8988T (cell line): Measurements from ENCODE around the gene ZNF335.
A peak's percentile ranks its signal among the peaks of the same experiment; 100 is the strongest.

Experiments
- DNase-seq: peaks from one replicate; pipeline ENCODE4 v3.0.0; 2011

The ZNF335 gene

GRCh38 chr20:45951925-45952834 lies 19.8 kb downstream of the ZNF335 start:
- no peak for DNase-seq

DNA sequence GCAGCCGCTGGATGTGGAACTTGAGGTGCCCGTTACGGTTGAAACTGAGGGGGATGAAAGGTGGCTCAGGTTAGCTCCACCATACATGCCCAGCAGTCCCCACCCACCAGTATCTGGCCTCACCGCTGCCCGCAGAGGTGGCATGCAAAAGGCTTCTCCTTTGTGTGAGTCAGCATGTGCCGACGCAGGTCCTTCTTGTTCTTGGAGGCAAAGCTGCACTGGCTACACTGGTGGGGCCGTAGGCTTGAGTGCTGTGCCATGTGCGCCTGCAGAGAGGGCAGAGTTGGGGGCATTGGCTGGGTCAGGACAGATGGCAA lies 21.7 kb downstream of the ZNF335 start:
- DNase-seq = no peak

DNA sequence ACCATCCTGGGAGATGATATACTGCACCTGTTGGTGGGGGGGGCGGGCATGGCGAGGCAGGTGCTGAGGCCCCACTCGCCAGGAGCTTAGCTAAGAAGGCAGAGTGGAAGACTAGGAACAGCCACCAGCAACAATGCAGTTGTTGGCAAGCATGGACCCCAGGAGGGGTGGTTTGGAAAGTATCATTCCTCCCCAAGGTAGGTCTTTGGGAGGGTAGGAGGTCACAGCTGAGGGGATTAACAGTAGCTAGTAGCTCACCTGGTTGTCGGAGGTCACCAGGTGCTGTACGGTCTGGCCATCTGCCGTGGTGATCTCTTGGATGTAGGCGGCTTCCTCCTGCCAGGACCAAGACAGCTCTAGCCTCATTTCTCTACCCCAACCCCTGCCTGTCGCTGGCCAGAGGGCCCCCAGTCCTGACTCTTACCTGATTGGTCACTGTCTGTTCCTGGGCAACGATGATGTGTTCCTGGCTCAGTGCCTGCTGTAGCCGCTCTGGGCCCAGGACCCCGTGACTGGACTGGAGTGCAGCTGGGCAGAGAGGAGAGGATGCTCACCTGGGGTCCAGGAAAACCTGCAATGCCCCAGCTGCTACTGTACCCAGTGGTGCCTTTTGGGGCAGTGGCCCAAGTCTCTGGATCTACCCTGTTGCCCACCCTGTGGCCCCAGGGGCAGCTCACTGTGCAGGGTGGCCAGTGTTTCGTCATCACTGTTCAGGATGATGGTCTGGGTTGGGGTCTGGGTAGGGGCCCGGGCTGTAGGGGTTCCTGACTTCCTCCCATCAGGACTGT lies 22.3 kb downstream of the ZNF335 start:
- no peak for DNase-seq

- DNase-seq = no peak
These were observed 23.1 kb downstream of the ZNF335 start for GRCh38 chr20:45948742-45949541.

DNA sequence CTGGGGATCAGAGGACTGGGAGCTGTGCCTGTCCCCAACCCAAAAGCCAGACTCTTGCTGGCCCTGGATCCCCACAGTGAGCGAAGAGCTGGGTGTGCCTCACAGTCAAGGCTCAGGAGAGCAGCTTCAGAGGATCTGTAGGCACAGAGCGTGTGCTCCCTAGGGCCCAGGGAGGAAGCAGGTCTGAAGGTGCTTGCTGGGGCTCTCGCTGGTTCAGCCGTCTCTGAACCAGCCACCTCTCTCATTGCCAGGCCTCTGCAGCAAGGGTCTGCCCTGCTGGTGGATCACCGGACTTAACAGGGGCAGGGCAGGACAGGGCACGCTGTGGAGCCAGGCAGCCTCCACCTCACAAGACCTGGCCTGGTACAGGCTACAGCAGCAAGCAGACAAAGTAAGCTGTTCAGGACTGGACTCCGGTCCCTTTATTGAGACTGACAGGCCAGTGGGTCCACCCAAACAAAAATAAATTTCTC lies 23.7 kb downstream of the ZNF335 start:
- DNase-seq = no peak

- no peak for DNase-seq
These were observed 24.7 kb downstream of the ZNF335 start for GRCh38 chr20:45947110-45947866.

GRCh38 chr20:45946149-45946970 lies 25.6 kb downstream of the ZNF335 start:
- DNase-seq = no peak

DNA sequence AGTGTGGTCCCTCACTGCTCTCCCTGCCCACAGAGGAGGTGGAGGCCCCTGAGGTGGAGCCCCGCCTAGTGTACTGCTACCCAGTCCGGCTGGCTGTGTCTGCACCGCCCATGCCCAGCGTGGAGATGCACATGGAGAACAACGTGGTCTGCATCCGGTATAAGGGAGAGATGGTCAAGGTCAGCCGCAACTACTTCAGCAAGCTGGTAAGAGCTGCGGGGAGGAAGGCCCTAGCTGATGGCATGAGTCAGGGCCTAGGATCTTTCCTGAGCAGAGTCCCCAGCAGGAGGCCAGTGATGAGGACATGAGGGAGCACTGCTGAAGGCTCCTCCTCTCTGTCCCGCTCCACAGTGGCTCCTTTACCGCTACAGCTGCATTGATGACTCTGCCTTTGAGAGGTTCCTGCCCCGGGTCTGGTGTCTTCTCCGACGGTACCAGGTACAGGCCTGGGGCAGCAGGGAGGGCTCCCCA lies 26.3 kb downstream of the ZNF335 start:
- DNase-seq = no peak

- no peak for DNase-seq
These were observed 26.9 kb downstream of the ZNF335 start for GRCh38 chr20:45944965-45945677.

- DNase-seq = no peak
These were observed 27.6 kb downstream of the ZNF335 start for GRCh38 chr20:45944151-45944964.

DNA sequence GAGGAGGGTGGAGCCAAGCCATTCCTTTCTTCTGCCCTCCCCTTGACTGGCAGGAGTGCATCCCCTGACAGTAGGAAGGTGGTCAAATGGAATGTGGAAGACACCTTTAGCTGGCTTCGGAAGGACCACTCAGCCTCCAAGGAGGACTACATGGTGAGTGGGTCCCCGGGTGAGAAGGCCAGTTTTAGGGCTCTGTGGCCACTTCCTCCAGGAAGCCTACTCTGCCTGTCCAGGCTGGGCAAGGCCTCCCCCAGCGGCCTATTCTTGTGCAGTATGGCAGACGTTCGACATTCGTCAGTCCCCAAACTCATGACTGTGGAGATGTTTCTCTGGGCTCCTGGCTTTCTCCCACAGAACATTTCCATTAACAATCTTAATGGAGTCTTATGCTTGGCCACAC lies 28.4 kb downstream of the ZNF335 start:
- no peak for DNase-seq

GRCh38 chr20:45940469-45940868 lies 31.5 kb downstream of the ZNF335 start:
- no peak for DNase-seq

DNA sequence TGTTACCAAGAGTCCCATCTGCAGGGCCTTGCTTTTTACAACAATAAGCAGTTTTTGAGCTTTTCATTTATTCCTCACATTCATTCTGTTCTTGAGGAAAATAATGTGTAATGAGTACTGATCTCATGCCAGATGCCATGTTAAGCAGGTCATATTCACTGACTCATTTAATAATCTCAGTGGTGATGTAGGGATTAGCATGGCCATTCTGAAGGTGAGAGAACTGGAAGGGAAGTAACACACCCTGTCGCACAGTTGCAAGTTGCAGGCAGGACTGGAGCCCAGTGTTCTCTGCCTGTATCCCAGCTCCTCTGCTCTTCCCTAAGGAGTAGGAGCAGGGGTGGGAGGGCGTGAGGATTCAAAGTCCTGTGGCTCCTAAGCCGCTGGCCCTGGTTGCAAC lies 31.9 kb downstream of the ZNF335 start:
- DNase-seq = no peak

GRCh38 chr20:45938727-45939438 lies 33.1 kb downstream of the ZNF335 start:
- no peak for DNase-seq

DNA sequence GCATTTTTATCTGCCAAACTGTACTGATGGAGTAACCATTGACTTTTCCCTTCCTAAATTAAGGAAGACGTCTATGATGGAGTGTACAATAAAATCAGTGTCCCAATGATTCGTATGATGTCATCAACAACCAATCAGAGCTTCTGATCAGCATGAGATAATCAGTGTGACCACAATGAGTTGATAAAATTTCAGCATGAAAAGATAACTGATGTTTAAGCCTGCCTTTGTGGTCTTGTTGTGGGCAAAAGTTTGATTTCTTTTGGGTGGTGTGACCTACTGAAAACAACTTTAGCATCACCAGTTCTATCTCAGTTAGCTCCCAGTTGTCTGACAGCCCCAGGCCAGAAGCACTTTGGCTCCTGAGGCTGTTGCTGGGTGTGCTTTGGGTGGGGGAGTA lies 34.2 kb downstream of the ZNF335 start:
- no peak for DNase-seq

DNA sequence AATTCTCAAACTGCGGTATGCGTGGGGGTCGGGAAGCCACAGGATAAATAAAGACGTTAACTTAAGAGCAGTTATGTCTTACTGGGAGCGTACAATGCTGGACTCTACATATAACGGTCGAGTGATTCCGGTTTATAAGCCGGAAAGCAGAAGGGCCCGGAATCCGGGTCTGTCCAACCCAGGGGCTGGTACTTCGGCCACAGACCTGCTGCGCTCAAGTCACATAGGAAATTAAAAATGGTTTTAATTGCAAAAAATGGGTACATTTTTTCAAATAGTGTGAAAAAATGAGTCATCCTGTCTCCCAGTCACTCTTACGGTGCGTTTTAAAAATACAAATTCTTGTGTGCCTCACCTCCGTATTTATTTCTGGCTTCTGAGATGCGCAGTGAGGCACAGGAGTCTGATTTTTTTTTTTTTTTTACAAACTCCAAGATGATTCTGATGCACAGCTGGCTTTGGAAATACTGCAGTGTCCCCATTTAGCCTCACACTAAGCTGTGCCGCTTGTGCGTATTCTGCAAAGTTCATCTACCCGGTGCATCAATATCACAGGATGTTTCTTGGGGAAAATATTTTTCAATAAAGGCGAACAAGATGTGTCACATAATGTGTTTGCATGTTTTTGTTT lies 36.5 kb downstream of the ZNF335 start:
- DNase-seq = no peak

DNA sequence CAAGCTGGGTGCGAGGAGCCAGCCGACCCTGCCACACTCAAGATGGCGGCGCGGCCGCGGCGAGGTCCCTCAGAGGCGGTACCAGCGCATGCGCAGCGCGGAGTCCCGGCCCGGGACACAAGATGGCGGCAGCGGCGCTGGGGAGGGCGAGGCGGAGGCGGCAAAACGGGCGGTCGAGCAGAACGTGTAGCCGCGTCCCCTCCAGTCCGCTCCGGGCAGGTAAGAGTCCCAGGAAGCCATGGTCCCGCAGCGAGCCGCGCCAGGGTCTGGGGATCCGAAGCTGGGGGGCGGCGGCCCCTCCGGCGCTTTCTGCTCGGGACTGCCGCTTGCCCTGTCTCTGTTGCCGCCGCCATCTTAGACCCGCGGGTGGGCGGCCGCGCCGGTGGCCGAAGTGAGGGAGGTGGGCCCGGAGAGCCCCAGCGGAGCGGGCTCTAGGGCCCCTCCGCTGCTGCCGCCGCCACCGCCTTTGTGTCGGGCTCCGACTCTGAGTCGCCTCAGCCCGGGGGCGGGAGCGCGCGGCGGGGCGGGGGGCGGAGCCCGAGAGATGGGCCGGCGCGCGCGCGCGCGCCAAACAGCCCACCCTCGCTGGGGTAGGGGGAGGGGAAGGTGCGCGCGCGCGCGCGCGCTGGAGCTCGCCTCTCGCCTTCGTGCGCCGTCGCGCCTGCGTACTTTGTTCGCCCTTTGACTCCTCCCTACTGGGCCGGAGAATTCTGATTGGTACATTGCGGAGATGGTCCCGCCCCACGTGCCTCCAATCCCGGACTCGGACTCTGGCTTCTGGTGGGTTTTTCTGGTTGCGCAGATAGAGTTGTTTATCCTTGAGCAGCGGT lies 37.2 kb downstream of the ZNF335 start, which contains the start of gene PCIF1:
Gene PCIF1, plus strand, starts transcription at position 98 of the 830 bp plus-strand sequence. CDS start 4,317 bp downstream, outside the sequence.
- DNase-seq = peak; percentile 99
